Endothelial cell of umbilical vein (primary cell): ENCODE measurements around the gene PCMT1. TPM values are rescaled to one million over a fixed set of nuclear protein-coding genes. Genes with fewer than 3 reads are reported as not detected.

Source experiments
- BruUV-seq: library from RNA; stranded (reverse); fragments of 400-500 nt; replicated peaks from 2 replicates; lab custom pipeline; 2021; lab: Mats Ljungman, UMichigan
- CTCF ChIA-PET: fragments of 300-600, 350-600 bp; sonication (Branson Sonifier 250); formaldehyde crosslinking; loops from one replicate; lab custom pipeline; 2021; ENCODE audit warnings: antibody characterized with exemption, inconsistent platforms; lab: Charles Lee
- POLR2A ChIA-PET: fragments of 300-600, 350-600 bp; sonication (Branson Sonifier 250); formaldehyde crosslinking; loops from one replicate; lab custom pipeline; 2021; ENCODE audit warnings: antibody characterized with exemption, inconsistent platforms; lab: Charles Lee
- DNase-seq: peaks from one replicate; pipeline ENCODE4 v3.0.0-alpha.2; 2011; ENCODE audit warnings: low read depth, low spot score
- FAIRE-seq: peaks from 2 replicates; lab custom pipeline; 2011; peaks lifted over from hg19 to GRCh38; lab: Jason Lieb, UNC
- H2AFZ ChIP-seq: 2 replicates; pipeline ENCODE4 v1.6.0; 2012; ENCODE audit warnings: low read depth, low read length, control low read depth, inconsistent platforms
- H3K27ac ChIP-seq: 2 replicates; pipeline ENCODE4 v1.5.1; 2011; ENCODE audit warnings: low read depth, mild to moderate bottlenecking, control low read depth, low read length, moderate library complexity; ENCODE audit not compliant: insufficient read depth
- H3K27me3 ChIP-seq, 2 experiments: 2 replicates each; pipeline versions ENCODE4 v1.6.0 to v1.6.1; 2011; ENCODE audit warnings: low read length in 2 of 2, mixed read lengths in 1 of 2; ENCODE audit not compliant: control insufficient read depth in 2 of 2, insufficient read depth in 2 of 2
- H3K36me3 ChIP-seq, 2 experiments: 2 replicates in 1 of 2; 3 replicates in 1 of 2; pipeline ENCODE4 v1.5.1; 2011; ENCODE audit warnings: low read length in 2 of 2, mild to moderate bottlenecking in 1 of 2, moderate library complexity in 1 of 2; ENCODE audit not compliant: control insufficient read depth in 2 of 2, insufficient read depth in 2 of 2; ENCODE audit errors: extremely low read depth in 1 of 2
- H3K4me1 ChIP-seq: 3 replicates; pipeline ENCODE4 v1.5.1; 2011; ENCODE audit warnings: mild to moderate bottlenecking, low read length; ENCODE audit not compliant: control insufficient read depth, insufficient read depth; ENCODE audit errors: extremely low read depth
- H3K4me2 ChIP-seq: 2 replicates; pipeline ENCODE4 v1.6.1; 2011; ENCODE audit warnings: low read length, control low read depth, mixed read lengths; ENCODE audit not compliant: insufficient read depth
- H3K4me3 ChIP-seq, 3 experiments: fragments of 200-600 bp in 1 of 3; sonication (generic), shearing (Covaris generic) in 1 of 3; replicated peaks in 1 of 3; 2 replicates each; pipeline ENCODE4 v1.5.1; 2011 to 2016; ENCODE audit warnings: control low read depth in 3 of 3, low read length in 3 of 3, mild to moderate bottlenecking in 2 of 3, inconsistent platforms in 1 of 3, low read depth in 1 of 3, moderate library complexity in 1 of 3; ENCODE audit not compliant: insufficient read depth in 1 of 3
- H3K79me2 ChIP-seq: 2 replicates; pipeline ENCODE4 v1.6.0; 2012; ENCODE audit warnings: low read length, inconsistent platforms; ENCODE audit not compliant: control insufficient read depth, insufficient read depth
- H3K9ac ChIP-seq: replicated peaks from 2 replicates; pipeline ENCODE3; 2011; ENCODE audit warnings: low read length, control low read depth; ENCODE audit not compliant: insufficient read depth; ENCODE audit errors: extremely low read depth
- H3K9me1 ChIP-seq: replicated peaks from 3 replicates; pipeline ENCODE4 v1.6.0; 2011; ENCODE audit warnings: mild to moderate bottlenecking, low read length; ENCODE audit not compliant: control insufficient read depth, insufficient read depth; ENCODE audit errors: extremely low read depth
- H3K9me3 ChIP-seq: replicated peaks from 2 replicates; pipeline ENCODE4 v1.5.1; 2012; ENCODE audit warnings: low read length, inconsistent platforms; ENCODE audit not compliant: control insufficient read depth, insufficient read depth
- H4K20me1 ChIP-seq: replicated peaks from 2 replicates; pipeline ENCODE3; 2011; ENCODE audit warnings: mild to moderate bottlenecking, low read length; ENCODE audit not compliant: control insufficient read depth, insufficient read depth; ENCODE audit errors: extremely low read depth
- CTCF ChIP-seq, 2 donors: IDR thresholded peaks; 1 replicate in 1 of 2; 2 replicates in 1 of 2; pipeline ENCODE4 v1.5.1; 2011; ENCODE audit warnings: low read length in 2 of 2, mild to moderate bottlenecking in 2 of 2, moderate library complexity in 2 of 2, control low read depth in 1 of 2, inconsistent platforms in 1 of 2, low read depth in 1 of 2; ENCODE audit not compliant: insufficient read depth in 1 of 2; ENCODE audit errors: extremely low read depth in 1 of 2
- EZH2 ChIP-seq: IDR thresholded peaks from 2 replicates; pipeline ENCODE4 v1.6.1; 2012; ENCODE audit warnings: borderline replicate concordance, low read depth, mild to moderate bottlenecking, moderate library complexity, low read length, inconsistent platforms; ENCODE audit not compliant: severe bottlenecking
- FOS ChIP-seq: IDR thresholded peaks from 2 replicates; pipeline ENCODE4 v1.6.1; 2011; ENCODE audit warnings: mild to moderate bottlenecking, low read length, moderate library complexity, borderline replicate concordance; ENCODE audit not compliant: insufficient read depth
- JUN ChIP-seq: IDR thresholded peaks from 2 replicates; pipeline ENCODE4 v1.6.1; 2011; ENCODE audit warnings: borderline replicate concordance, low read depth; ENCODE audit not compliant: insufficient read length, insufficient read depth
- MAX ChIP-seq: IDR thresholded peaks from 2 replicates; pipeline ENCODE4 v1.6.1; 2011; ENCODE audit not compliant: insufficient read depth, insufficient read length
- MYC ChIP-seq: IDR thresholded peaks from one replicate; pipeline ENCODE4 v1.6.1; 2011; ENCODE audit warnings: mild to moderate bottlenecking, low read depth, low read length
- POLR2A ChIP-seq: IDR thresholded peaks from 2 replicates; pipeline ENCODE4 v1.6.1; 2012; ENCODE audit warnings: low read depth, mild to moderate bottlenecking, control low read depth, low read length
- POLR2AphosphoS5 ChIP-seq: IDR thresholded peaks from 2 replicates; pipeline ENCODE4 v1.6.1; 2012; ENCODE audit warnings: low read depth, mild to moderate bottlenecking, control low read depth, low read length, moderate library complexity; ENCODE audit not compliant: insufficient read depth
- dilution Hi-C: fragments of 300-500 bp; cut with MboI; formaldehyde crosslinking; loops from one replicate; pipeline ENCODE4 v1.15.0; 2019; ENCODE audit warnings: low sequenced_read_pairs; ENCODE audit not compliant: extremely low pct_ligation_motif_present
- intact Hi-C: fragments of 100-400 bp; cut with micrococcal nuclease; formaldehyde crosslinking; loops from one replicate; pipeline ENCODE4 v1.10.0; 2022
- polyA plus RNA-seq, 4 experiments: library from polyadenylated mRNA; depleted of rRNA in 3 of 4; stranded (reverse) in 3 of 4; unstranded in 1 of 4; fragments of >200 nt; gene quantifications; 2 replicates each; pipeline versions ENCODE4 v1.2.1 to v1.2.3, GENCODE V29; 2011 to 2012; ENCODE audit warnings: missing spikeins in 1 of 4
- total RNA-seq: library from RNA; stranded (reverse); gene quantifications from 2 replicates; pipeline ENCODE4 v1.2.3, GENCODE V29; 2021

The PCMT1 gene
- total and polyA plus RNA-seq, 2 donors (not counting 3 experiments of a cell fraction or from before 2014, with no cell fraction given) = 95.0 to 102 TPM

GRCh38 chr6:149813351-149813750, 63.8 kb downstream of the PCMT1 start:
- dilution Hi-C loops = no loop called here
- Histone ChIP-seq H4K20me1 (no peaks in the 10 kb centered on the region), H3K4me3 (no peak overlapping the region), H3K9me3 (no peaks in the 10 kb centered on the region), H3K79me2 (no peaks in the 10 kb centered on the region), H3K9ac (no peak overlapping the region), H3K36me3 (peaks cover 2 to 5% of the 10 kb centered on the region in 2 experiments), H3K4me2 (no peak overlapping the region), H3K27ac (no peak overlapping the region), H3K27me3 (no peaks in the 10 kb centered on the region), H2AFZ (no peak overlapping the region), H3K9me1 (no peaks in the 10 kb centered on the region), H3K4me1 (no peaks in the 10 kb centered on the region)
- TF ChIP-seq FOS (no peak), MAX (no peak), MYC (no peak), EZH2 (no peak), CTCF (IDR thresholded peaks at IDR 0.05; ENCODE audit: extremely low read depth in 1 of 2, insufficient read depth in 1 of 2, low read depth in 1 of 2, low read length in 2 of 2) (no peak), POLR2AphosphoS5 (no peak), JUN (no peak), POLR2A (no peak)
- DNase-seq (no peak), FAIRE-seq (no peak)
- ChIA-PET CTCF (interaction anchor here (0.9 kb wide), 1 partner anchor 85 kb away, joined by 3 read pairs; no protein-coding TSS in a partner anchor), POLR2A (no interaction called here)
- BruUV-seq = no TSS peak
- intact Hi-C loops = no loop called here
